LHCN-M2 (cell line): ENCODE data around the gene SNAP25. TPM values are rescaled to one million over a fixed set of nuclear protein-coding genes. Genes with fewer than 3 reads are reported as not detected.

Experiments
- DNase-seq: peaks from one replicate; pipeline ENCODE4 v3.0.0-alpha.2; 2012; ENCODE audit warnings: low read depth
- total RNA-seq: library from RNA; depleted of rRNA; stranded (reverse); fragments of >200 nt; gene quantifications from 2 replicates; pipeline ENCODE4 v1.2.3, GENCODE V29; 2014

Gene SNAP25
- total RNA-seq, 1 experiment from 2014 or later, result 1.1 TPM

DNA sequence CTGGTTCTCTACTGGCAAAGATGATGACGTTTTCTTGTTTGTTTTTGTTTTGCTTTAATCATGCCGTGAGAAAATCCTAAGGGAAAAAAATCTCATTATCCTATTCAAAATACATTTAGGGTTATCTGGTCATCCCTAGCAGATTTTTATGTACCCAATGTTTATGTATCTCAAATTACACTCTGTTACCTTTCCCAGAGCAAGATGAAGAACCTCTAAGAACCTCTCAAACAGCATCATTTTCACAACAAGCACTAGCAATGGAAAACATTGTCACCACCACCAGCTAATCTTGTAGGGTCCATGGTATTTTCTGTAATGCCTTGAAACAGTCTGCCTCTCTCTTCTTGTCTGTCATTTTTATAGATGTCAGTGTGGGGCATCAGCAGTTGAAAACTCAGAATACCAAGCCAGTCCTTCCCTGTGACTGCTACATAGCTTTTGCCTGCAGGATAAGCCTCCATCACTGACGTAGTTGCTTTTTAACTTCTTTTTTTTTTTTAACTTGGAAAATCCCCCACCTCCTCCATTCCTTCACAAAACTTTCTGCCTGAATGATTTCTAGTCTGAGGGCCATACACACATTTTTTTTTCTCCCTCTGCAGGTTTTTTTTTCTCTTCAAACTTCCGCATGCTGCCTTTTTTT, 2.4 kb upstream of the SNAP25 start:
- no peak for DNase-seq

DNA sequence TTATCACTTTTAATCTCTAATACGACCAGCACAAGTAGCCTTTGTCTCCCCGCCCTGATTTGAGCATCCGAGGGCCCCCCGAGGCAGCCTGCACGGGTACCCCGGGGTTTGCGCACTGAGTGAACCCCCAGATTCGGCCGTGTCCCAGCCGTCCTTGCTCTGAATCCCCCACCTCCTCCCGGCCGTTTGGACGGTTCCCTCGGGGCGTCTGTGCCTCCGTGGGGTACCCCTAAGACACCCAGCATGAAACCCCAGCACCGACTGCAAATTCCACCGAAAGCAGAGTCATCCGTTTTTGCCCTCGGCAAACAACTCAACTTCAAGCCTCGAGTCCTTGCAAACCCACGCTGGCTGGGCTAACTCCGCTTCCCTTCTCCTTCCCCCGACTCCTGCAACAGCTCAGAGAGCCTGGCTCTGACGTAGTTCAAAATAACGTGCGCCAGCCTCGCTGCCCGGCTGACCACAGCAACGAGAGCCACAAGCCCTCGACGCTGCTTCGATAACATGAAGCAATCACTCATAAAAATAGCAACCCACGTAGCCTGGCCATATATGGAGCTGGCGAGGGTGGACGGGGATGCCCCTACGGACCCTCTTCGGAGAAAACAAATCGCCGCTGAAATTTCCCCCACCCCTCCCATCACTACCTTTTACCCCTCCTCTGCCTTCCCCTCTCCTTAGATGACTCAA, 764 bp upstream of the SNAP25 start:
- DNase-seq, result peak; percentile 68

DNA sequence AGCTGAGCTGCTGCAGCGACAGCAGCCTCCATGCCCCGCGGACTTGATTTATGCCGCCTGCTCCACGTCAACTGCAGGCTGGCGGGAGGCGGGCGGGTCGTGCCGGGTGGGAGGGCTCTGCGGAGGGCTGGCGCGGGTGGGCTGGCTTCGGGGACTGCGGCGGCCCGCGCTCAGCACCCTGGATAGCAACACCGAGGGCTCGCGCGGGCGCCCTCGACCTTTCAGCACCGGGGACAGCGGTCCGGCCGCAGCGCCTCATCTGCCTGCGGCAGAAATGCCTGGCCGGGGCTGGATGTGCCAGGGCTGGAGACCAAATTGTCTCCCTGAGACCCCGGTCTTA, 792 bp downstream of the SNAP25 start:
- DNase-seq, result peak; percentile 50

DNA sequence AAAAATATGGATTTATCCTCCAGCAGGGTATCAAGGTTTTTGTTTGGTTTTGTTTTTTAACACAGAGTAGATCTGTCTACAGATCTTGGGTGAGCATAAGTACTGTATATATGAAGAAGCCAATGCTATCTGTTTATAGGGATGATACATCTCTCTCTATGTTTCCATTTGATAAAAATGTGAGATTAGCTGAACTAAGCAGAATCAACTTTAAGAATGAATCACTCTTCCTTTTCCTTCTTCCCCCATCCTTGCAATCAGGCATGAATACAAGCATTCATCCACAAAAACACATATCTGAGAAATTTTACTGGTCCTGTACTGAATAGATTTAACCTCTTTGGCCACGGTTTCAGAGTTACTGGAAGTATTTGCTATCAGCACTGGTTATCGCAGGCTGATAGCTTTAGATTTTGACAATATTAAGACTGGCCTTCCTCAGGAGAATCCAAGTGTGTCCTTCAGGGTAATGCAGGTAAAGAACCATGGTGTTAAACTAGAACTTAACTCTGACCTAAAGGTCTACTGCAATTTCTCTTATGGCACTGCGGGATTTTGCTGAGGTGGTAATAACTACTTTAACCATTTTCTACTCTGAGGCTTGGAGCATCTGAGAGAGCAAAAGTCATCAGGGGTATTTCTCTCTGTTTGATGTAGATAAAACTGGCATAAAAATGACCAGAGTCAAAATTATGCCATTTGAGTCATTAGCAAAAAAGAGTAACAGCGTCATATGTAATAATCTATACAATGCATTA, 1.5 kb downstream of the SNAP25 start:
- DNase-seq, result no peak

DNA sequence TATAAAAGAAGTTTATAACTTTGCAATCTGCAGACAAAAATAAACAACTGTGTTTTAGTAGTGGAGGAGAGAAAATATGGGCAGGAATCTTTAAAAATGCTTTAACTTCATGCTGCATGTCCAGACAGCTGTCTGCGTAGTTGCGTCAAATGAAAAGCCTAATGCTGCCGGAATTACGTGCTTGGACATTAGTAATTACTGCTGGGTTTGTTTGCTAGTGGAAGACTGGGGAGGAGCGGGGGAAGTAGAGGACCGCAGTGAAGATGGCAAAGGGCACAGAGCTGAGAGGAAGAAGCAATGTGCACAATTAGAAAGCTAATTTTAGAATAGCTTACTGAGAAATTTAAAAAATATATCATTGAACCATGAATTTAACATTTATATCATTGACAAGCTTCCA, 2.4 kb downstream of the SNAP25 start:
- DNase-seq, result no peak

DNA sequence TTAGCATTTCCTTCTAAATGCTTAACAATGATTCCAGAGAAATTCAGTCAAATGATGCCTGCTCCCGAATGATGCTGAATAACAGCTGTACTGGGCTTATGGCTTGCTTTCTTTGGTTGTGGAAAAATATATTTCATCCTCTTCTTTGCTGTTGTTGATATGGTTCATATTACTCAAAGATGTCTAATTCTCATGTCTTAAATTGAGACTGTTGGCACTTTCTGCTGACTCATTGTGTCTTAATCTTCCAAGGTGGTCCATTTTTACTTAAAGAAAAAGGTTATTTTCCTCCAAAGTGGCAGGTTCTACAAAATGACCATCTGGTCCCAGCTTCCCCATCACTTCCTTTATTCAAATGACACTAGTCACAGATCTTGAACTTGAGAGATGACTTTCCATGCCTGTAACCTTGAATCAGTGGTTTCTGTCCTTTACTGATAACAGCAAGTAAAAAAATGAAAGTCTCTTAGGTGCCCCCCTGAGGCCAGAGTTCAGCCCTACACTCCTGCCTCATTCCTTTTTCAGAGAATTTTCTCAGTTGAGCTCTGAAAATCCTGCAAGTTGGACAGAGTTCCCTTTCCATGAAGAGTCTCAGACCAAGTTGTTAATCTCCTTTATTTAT, 6.9 kb downstream of the SNAP25 start:
- peak; percentile 29 for DNase-seq

DNA sequence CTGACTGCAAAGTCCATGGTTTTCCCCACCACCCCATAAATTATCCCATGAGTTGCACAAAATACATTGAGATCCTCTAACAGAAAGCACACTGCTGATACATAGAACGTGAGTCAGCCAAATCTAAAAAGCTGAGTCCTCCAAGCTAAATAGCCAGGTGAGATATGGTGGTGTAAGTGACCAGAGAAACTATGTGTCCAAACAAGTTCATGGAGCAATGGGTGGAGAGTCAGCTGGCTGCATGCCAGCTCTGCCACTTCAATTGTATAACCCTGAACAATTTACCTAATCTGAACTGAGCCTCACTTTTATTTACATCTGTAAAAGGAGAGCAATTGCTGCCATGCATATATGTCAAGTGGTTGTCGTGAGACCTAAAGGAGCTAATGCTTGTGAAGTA, 9.7 kb downstream of the SNAP25 start:
- DNase-seq, result no peak

DNA sequence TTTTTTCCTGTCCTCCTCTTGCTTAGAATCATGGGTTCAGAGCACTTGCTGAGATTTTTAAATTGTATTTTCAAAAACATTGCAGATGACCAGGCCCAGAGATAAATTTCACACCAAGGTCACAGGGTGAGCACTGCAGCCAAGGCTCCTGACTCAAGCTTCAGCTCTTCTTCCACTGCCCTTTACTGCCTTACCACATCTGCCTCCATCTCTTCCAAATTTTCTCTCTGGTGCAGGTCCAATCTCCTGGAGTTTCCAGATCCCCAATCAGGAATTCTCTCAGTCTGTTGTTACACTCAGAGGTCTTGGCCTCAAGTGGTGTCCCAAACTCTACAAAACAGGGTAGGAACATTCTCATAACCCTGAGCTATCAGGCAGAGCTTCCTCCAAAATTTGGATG, 12.7 kb downstream of the SNAP25 start:
- no peak for DNase-seq

DNA sequence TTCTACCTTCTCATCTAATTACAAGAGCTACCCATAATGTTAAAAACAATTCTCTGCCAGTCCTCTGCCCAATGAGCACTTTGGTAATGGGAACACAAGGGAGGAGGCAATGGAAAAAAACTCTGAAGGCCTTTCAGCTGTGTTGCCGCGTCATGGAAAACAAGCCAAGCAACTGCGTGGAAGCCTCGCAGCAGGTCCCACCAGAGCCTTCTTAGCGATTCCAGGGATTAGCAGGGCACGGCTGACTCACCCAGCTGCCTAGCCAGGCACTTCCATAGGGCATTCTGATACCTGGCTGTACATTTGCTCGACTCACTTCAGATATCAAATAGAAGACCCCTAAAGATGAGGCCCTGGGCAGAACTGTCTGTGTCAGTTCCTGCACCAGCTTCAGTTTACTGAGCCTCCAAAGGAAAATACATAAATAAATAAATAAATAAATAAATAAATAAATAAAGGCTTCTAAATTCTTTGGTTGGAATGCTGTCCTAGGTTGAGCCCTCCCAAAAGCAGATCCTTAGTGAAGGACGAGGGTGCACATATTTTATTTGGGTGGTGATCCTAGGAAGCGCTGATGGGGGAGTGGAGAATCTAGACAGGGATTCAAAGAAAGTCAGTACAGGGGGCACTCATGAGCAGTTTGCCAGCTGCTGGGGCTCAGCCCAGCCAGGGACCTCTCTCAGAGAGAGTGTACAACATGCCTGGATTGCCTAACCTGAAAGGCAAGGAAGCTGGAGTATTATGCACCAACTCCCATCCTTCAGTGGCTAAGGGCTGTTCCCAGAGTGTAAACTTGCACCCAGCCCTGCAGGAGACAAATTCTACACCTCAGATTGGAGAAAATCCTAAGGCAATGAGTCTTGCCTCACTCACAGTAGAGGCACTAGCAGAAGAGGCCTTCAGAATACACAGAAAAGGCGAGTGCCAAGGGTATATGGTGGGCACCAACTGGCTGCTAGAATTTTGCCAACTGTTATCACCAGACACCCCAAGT, 18.2 kb downstream of the SNAP25 start:
- DNase-seq, result peak; percentile 35

DNA sequence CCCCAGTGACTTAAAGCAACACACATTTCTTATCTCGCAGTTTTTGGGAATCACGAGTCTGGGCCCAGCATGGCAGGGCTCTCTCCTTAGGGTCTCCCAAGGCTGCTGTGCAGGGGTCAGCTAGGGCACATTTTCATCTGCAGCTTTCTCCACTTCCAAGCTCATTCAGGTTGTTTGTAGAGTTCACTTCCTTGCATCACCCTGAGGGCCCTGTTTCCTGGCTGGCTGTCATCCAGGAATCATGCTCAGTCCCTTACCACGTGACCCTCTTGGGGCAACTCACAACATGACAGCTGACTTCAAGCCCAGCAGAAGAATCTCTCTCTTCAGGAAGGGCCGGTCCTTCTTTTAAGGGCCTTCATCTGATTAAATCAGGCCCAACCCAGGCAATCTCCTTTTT, 21.3 kb downstream of the SNAP25 start:
- peak; percentile 54 for DNase-seq

DNA sequence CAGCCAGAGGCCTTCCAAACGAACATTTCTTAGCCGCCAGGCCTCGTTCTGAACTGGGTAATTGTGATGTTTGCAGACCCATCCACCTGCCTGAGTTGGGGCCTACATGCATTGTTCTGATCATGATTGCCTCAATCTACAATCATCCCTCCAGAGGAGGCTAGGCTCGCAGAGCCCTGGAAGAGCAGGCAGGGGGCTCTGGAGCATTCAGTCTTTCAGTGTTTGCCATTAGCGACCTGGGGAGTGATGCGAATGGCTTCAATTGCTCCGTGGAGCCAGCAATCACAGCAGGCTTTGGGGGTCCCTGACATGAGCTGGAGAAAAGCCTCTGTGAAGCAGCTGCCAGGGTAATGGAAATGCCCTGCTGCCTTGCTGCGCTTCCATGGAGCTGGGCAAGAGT, 22.0 kb downstream of the SNAP25 start:
- no peak for DNase-seq

DNA sequence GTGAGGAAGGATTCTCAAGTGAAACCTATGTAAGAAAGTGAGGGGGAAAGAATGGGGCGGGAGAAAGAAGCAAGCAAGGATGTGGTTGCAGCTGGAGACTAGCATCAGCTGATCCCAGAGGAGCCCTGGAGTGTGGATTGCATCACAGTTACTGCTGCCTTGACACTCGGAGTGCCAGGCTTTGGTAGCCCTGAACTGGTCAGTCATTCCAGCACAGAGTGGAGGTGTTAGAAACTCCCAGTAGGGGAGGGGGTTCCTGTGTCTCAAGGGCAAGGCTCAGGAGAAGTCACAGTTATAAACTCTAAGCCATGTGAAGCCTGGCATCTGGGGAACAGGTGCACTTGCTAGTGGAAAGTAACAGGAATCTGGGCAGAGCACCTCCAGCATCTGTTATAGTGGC, 23.5 kb downstream of the SNAP25 start:
- DNase-seq, result no peak

DNA sequence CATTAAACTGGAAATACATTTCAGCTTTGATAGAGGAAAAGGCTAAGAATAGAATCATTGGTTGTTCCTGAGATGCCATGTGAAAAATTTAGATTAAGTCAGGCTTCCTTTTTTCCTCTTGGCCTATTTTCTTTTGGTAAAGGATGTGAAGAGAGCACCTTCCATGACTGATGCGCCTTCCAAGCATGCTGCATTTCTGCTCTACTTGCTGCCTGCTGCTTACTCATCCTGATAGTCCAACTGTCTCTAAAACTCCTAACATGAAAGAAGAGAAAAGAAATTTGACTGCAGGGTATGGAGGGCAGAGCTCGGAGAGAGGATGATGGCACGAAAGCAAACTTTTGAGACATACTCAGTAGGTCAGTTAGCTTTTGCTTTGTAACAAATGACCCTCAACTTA, 28.8 kb downstream of the SNAP25 start:
- DNase-seq, result no peak

DNA sequence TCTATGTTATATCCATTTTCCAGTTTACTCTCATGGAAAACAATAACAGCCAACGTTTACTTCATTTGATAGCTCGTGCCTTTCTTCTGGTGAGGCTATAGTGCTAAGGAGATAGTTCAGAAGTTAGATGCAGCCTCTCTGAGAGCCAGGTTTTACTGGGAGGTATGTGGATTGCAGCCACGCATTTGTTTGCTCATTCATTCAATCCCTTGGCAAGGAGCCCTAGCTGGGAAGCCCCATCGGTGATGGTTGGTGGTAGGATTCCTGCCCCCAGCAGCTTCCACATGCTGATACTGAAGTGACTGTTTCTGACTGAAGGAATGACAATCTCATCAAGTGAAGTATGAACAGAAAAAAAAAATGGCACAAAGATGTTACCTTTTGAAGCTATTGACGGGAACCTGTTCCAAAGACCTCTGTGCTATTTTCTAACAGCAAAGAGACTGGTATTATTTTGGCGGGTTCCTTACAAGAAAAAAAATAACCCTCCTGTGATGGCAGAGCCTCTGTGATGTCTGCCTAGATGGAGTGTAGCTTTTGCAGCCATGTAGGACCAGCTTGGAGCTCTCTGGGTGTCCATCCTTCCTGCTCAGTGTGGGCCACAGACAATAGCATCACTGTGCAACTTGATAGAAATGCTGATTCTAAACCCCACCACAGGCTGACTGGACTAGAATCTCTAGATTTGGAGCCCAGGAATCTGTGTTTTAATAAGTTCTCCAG, 30.6 kb downstream of the SNAP25 start:
- DNase-seq, result no peak

DNA sequence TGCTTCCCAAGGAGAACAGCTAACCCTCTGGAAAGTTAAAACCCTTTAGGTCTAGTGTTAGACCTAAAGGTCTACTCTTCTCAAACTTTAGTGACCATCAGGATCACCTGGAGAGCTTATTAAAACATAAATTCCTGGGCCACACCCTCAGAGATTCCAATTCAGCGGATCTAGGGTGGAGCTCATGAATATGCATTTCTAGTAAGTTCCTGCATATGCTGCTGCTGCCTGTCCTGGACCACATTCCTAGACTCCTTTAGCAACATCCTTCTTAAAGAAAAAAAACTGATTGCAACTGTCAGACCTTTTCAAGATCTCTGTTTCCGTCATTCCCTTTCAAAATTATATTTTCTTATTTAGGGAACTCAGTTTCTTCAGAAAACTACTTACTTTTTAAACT, 31.2 kb downstream of the SNAP25 start:
- no peak for DNase-seq

DNA sequence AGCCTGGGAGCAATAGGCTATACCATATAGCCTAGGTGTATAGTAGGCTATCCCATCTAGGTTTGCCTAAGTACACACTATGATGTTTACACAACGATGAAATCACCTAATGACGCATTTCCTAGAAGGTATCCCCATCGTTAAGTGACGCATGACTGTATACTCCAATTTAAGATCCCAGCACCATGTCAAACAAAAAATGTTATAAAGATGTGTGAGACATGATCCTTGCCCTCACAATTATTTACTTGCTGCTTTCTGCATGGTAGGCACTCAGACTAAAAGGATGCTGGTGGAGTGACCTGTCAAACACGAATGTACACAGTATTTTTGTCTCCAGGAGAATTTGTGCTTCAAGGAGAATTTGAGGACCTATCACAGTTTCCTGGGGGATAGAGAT, 32.3 kb downstream of the SNAP25 start:
- DNase-seq, result no peak

DNA sequence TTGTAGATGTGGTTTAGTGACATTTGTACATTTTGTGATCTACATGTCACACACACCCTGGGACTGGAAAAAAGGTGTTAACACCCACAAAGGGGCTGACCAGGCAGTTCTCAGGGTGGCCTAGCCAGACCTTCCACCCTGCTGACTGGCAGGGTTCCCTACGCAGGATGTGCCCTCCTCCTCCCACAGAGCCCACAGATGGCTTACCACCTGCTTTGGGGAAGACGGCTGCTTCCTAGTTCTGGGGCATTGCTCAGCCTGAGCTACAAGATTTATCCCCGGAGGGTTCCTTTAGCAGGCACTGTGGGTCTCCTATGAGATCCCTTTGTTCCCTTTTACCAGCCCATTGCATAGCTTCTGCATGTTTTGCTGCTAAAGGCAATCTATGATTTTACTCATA, 35.1 kb downstream of the SNAP25 start:
- peak; percentile 7 for DNase-seq

DNA sequence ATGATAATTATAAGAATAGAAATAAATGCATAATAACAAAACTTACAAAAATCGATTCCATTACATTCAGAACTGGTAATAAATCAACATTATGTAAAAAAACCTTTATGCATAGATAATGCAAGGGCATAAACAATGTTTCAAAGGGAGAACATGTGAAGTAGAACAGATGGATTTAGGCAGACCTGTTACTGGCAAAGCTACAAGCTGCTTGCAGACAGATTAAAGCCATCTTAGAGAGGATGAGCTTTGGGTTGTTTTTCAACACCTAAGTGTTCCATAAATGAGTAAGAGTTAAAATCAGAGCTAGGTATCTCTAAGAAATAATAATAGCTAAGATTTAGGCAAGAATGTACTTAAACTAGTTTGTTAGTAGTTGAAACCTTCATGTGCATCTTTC, 37.2 kb downstream of the SNAP25 start:
- DNase-seq, result no peak

DNA sequence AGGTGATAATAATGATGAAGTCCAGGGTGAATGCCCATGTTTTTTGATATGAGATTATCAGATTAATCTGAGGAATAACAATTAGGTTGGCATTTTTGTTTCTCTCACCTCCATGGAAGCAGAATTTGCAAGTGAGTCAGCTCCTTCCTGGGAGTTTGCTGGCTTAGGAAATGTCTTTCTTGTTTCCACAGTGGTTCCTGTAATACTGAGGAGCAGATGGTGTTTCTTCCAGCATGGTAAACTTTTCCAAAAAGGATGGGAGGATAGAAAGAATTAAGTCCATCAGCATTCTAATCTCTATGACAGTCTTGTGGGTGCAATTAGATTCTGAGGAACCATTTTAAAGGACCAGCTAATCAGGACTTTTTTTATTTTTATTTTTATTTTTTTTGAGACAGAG, 40.5 kb downstream of the SNAP25 start:
- no peak for DNase-seq

DNA sequence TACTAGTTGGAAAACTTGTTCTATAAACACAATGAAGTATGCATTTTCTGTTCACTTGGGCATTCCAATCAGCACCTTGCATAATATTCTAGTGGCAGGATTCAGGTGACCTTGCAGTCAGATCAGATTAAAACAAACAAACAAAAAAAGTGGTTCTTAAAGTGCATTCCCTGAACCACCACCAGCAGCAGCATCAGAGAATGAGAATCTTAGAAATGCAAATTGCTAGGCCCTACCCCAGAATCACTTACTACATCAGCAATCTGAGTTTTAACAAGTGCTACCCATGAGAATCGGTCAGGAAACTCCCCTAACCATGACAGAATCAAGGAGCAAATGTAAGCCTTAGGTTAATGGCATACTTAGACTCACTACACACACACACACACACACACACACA, 41.7 kb downstream of the SNAP25 start:
- no peak for DNase-seq

DNA sequence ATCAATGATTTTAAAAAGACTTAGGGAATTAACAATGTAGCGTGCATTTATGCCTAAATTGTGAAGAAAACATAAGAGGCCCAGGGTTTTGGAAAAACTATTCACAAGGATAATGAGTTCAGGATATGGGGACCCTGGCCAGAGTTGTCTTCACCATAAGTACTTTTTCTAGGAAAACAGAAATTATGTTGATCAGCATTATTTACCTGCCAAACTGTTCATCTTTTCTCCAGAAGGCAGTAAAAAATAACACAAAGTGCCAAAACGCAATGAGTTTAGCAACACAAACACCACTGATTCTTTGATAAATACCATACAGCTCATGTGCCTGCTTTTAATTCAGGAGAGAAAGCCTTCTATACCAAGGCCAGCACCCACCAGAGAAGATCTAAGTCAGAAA, 43.1 kb downstream of the SNAP25 start:
- no peak for DNase-seq
